Suprapubic skin (tissue), 3 donors: ENCODE data around the gene SCT.

Experiments used
- EP300 ChIP-seq: sonication (generic); formaldehyde crosslinking; IDR thresholded peaks from one replicate; pipeline ENCODE4 v1.6.1; 2017; ENCODE audit warnings: antibody characterized with exemption
- POLR2A ChIP-seq, 2 donors: fragments of 450-650 bp; IDR thresholded peaks; one replicate each; pipeline ENCODE4 v1.6.1; 2017; ENCODE audit warnings: antibody characterized with exemption in 2 of 2, mild to moderate bottlenecking in 2 of 2, moderate library complexity in 2 of 2
- TF ChIP-seq, protein P1 (sequence below), 2 donors: fragments of 200-600 bp in 1 of 2; fragments of 450-650 bp in 1 of 2; sonication (generic) in 1 of 2; IDR thresholded peaks; one replicate each; pipeline ENCODE4 v1.5.1; 2016 to 2019; ENCODE audit warnings: antibody characterized with exemption in 2 of 2, mild to moderate bottlenecking in 1 of 2, moderate library complexity in 1 of 2

DNA sequence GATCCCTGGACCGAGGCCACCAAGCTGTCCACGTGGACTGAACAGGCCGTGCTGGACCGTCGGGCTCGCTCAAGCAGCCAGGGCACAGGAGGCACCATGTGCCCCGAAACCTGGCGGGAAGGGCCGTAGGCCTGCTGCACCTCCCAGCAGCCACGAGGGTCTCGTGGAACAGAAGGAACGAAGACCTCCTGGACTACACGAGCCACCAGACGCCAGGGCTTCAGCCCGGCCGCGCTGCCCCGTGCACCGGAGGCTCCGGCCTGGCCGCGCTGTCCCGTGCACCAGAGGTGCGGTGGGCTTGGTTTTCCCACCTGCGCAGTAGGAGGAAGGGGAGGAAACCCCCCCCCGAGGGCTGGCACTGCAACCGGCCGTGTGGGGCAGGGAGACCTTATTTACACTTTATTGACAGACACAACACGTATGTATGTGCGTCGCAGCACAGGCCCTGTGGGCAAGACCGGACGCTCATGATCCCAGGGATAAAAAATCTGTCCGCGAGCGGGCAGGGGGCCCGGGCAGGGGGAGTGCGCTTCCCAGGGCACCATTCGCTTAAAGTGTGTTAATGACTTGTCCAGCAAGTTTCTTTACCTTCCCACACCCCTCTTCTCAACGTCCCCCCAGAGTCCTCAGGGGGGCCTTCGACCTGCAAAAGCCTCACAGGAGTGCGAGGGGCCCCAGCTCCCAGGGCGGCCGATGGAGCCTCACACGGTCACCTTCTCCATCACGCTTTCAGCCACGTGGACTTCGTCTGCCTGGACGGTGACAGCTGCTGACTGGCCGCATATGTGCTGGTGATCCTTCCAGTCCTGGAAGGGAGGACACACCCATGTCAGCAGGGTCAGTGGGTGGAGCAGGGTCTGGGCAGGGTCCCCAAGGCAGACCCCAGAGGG lies 17.1 kb upstream of the SCT start:
- TF ChIP-seq, protein P1, sequence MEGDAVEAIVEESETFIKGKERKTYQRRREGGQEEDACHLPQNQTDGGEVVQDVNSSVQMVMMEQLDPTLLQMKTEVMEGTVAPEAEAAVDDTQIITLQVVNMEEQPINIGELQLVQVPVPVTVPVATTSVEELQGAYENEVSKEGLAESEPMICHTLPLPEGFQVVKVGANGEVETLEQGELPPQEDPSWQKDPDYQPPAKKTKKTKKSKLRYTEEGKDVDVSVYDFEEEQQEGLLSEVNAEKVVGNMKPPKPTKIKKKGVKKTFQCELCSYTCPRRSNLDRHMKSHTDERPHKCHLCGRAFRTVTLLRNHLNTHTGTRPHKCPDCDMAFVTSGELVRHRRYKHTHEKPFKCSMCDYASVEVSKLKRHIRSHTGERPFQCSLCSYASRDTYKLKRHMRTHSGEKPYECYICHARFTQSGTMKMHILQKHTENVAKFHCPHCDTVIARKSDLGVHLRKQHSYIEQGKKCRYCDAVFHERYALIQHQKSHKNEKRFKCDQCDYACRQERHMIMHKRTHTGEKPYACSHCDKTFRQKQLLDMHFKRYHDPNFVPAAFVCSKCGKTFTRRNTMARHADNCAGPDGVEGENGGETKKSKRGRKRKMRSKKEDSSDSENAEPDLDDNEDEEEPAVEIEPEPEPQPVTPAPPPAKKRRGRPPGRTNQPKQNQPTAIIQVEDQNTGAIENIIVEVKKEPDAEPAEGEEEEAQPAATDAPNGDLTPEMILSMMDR (IDR thresholded peaks at IDR 0.05) = no peak
- TF ChIP-seq POLR2A (IDR thresholded peaks at IDR 0.05) (no peak), EP300 (no peak)
